CD4-positive, alpha-beta memory T cell (primary cell): ENCODE data around the gene ENHO. TPM values are rescaled to one million over a fixed set of nuclear protein-coding genes. Genes with fewer than 3 reads are reported as not detected.

Experiments used
- CTCF ChIA-PET: fragments of 350-600 bp; sonication (Branson Sonifier 250); formaldehyde crosslinking; loops from one replicate; lab custom pipeline; 2021; ENCODE audit warnings: inconsistent platforms; ENCODE audit not compliant: partially characterized antibody; lab: Charles Lee
- POLR2A ChIA-PET: fragments of 350-600 bp; sonication (Branson Sonifier 250); formaldehyde crosslinking; loops from one replicate; lab custom pipeline; 2021; ENCODE audit not compliant: partially characterized antibody; lab: Charles Lee
- DNase-seq, 5 donors: peaks; one replicate each; pipeline versions ENCODE4 v3.0.0 to v3.0.0-alpha.2; 2020 to 2022; ENCODE audit warnings: mixed read lengths in 1 of 5
- H3K27ac ChIP-seq: one replicate; pipeline ENCODE4 v1.7.0; 2013; ENCODE audit warnings: low read depth, low read length
- H3K27me3 ChIP-seq: 2 replicates; pipeline ENCODE4 v1.7.0; 2013; ENCODE audit warnings: mild to moderate bottlenecking, low read length, moderate library complexity; ENCODE audit not compliant: insufficient read depth
- H3K36me3 ChIP-seq: 2 replicates; pipeline ENCODE4 v1.7.0; 2013; ENCODE audit warnings: mild to moderate bottlenecking, low read length, moderate library complexity; ENCODE audit not compliant: insufficient read depth
- H3K4me1 ChIP-seq: 2 replicates; pipeline ENCODE4 v1.7.0; 2013; ENCODE audit warnings: mild to moderate bottlenecking, low read length, moderate library complexity; ENCODE audit not compliant: insufficient read depth
- H3K4me3 ChIP-seq, 2 donors: one replicate each; pipeline ENCODE4 v1.7.0; 2013; ENCODE audit warnings: low read length in 2 of 2, mild to moderate bottlenecking in 1 of 2
- H3K9me3 ChIP-seq, 2 donors: one replicate each; pipeline ENCODE4 v1.7.0; 2013; ENCODE audit warnings: low read length in 2 of 2, control low read depth in 1 of 2; ENCODE audit not compliant: control insufficient read depth in 1 of 2
- H3K27ac Mint-ChIP-seq, 7 donors: one replicate each; pipeline ENCODE4 v1.8.0; 2020 to 2021; ENCODE audit warnings: mixed read lengths in 7 of 7, mild to moderate bottlenecking in 6 of 7, inconsistent platforms in 3 of 7, moderate library complexity in 3 of 7
- H3K27me3 Mint-ChIP-seq, 2 donors: one replicate each; pipeline ENCODE4 v1.8.0; 2020 to 2021; ENCODE audit warnings: mixed read lengths in 2 of 2
- H3K36me3 Mint-ChIP-seq, 2 donors: one replicate each; pipeline ENCODE4 v1.8.0; 2020 to 2021; ENCODE audit warnings: mixed read lengths in 2 of 2, inconsistent platforms in 1 of 2, mild to moderate bottlenecking in 1 of 2
- H3K4me1 Mint-ChIP-seq, 4 donors: one replicate each; pipeline ENCODE4 v1.8.0; 2020 to 2021; ENCODE audit warnings: mixed read lengths in 4 of 4, mild to moderate bottlenecking in 1 of 4
- H3K4me3 Mint-ChIP-seq, 8 donors: one replicate each; pipeline ENCODE4 v1.8.0; 2020 to 2021; ENCODE audit warnings: mixed read lengths in 8 of 8, mild to moderate bottlenecking in 7 of 8, moderate library complexity in 6 of 8, inconsistent platforms in 3 of 8
- H3K9me3 Mint-ChIP-seq, 8 donors: one replicate each; pipeline ENCODE4 v1.8.0; 2020 to 2021; ENCODE audit warnings: mixed read lengths in 8 of 8, mild to moderate bottlenecking in 5 of 8, inconsistent platforms in 3 of 8, moderate library complexity in 1 of 8
- intact Hi-C: fragments of 100-400 bp; cut with micrococcal nuclease; formaldehyde crosslinking; loops from one replicate; pipeline ENCODE4 v1.15.1; 2023
- polyA plus RNA-seq, 2 donors: library from polyadenylated mRNA; unstranded; fragments of 300-500 nt; fragmentation: Illumina TruSeq; gene quantifications; one replicate each; pipeline ENCODE4 v1.2.3, GENCODE V29; 2021
- total RNA-seq, 2 experiments: library from RNA; stranded (reverse); gene quantifications; one replicate each; pipeline ENCODE4 v1.2.3, GENCODE V29; 2021

Gene ENHO
- total and polyA plus RNA-seq, 4 experiments from 2014 or later, result 0.47 TPM; not detected in 3

GRCh38 chr9:34499076-34499475, 23.7 kb downstream of the ENHO start:
- Mint-ChIP-seq H3K4me3 (no peak overlapping the region), H3K9me3 (no peaks in the 10 kb centered on the region), H3K27ac (no peak overlapping the region), H3K27me3 (peaks cover 3 to 12% of the 10 kb centered on the region in 2 donors), H3K36me3 (no peaks in the 10 kb centered on the region), H3K4me1 (peaks cover 0 to 3% (median 1%) of the 10 kb centered on the region in 4 donors)
- ChIA-PET CTCF (interaction anchor here (4.3 to 6.4 kb wide), 3 partner anchors 59 to 95 kb away, joined by 25 to 105 read pairs (median 65); no protein-coding TSS in a partner anchor), POLR2A (no interaction called here)
- Histone ChIP-seq H3K27ac (no peak overlapping the region), H3K4me3 (no peak overlapping the region), H3K27me3 (no peaks in the 10 kb centered on the region), H3K9me3 (no peaks in the 10 kb centered on the region), H3K4me1 (no peaks in the 10 kb centered on the region), H3K36me3 (no peaks in the 10 kb centered on the region)
- DNase-seq, result no peak
- intact Hi-C loops, result no loop called here

- H3K4me1 ChIP-seq, result no peaks in the 10 kb centered on the region
- no peak overlapping the region for H3K4me3 Mint-ChIP-seq
- CTCF ChIA-PET, result interaction anchor here (4.3 to 6.4 kb wide), 2 partner anchors 59 to 95 kb away, joined by 25 to 65 read pairs; no protein-coding TSS in a partner anchor
- H3K4me3 ChIP-seq, result no peak overlapping the region
- H3K27ac Mint-ChIP-seq, result no peak overlapping the region
- H3K36me3 Mint-ChIP-seq, result no peaks in the 10 kb centered on the region
- H3K4me1 Mint-ChIP-seq, result peaks cover 0 to 3% (median 1%) of the 10 kb centered on the region in 4 donors
- H3K27me3 Mint-ChIP-seq, result peaks cover 3 to 13% of the 10 kb centered on the region in 2 donors
- no peaks in the 10 kb centered on the region for H3K27me3 ChIP-seq
- no peaks in the 10 kb centered on the region for H3K9me3 Mint-ChIP-seq
- H3K27ac ChIP-seq, result no peak overlapping the region
- intact Hi-C loops, result no loop called here
- no peak for DNase-seq
- no peaks in the 10 kb centered on the region for H3K36me3 ChIP-seq
- POLR2A ChIA-PET, result no interaction called here
- no peaks in the 10 kb centered on the region for H3K9me3 ChIP-seq
Measured at GRCh38 chr9:34498553-34498952, 24.2 kb downstream of the ENHO start.

- H3K27ac Mint-ChIP-seq, result no peak overlapping the region
- POLR2A ChIA-PET, result no interaction called here
Measured at GRCh38 chr9:34496149-34496712, 26.6 kb downstream of the ENHO start.

GRCh38 chr9:34493972-34494535, 28.7 kb downstream of the ENHO start:
- DNase-seq, result peak in 3 of 5 donors; percentile 8 to 12 (median 9)
- intact Hi-C loops, result no loop called here
- no peak overlapping the region for H3K27ac ChIP-seq
- Mint-ChIP-seq H3K4me3 (no peak overlapping the region), H3K36me3 (no peaks in the 10 kb centered on the region), H3K9me3 (peaks cover 0 to under 1% (median 0%) of the 10 kb centered on the region in 8 donors), H3K4me1 (no peaks in the 10 kb centered on the region), H3K27me3 (peaks cover 10 to 30% of the 10 kb centered on the region in 2 donors), H3K27ac (no peak overlapping the region)
- H3K4me1 ChIP-seq, result no peaks in the 10 kb centered on the region
- H3K27me3 ChIP-seq, result no peaks in the 10 kb centered on the region
- H3K9me3 ChIP-seq, result no peaks in the 10 kb centered on the region
- CTCF ChIA-PET, result interaction anchor here (0.7 to 1.7 kb wide), 3 partner anchors 19 to 90 kb away, joined by 3 to 9 read pairs (median 3); no protein-coding TSS in a partner anchor
- H3K4me3 ChIP-seq, result no peak overlapping the region
- no peaks in the 10 kb centered on the region for H3K36me3 ChIP-seq
- POLR2A ChIA-PET, result no interaction called here

More at GRCh38 chr9:34496149-34496712, 26.6 kb downstream of the ENHO start:
- no peaks in the 10 kb centered on the region for H3K27me3 ChIP-seq
- peaks cover 0 to 3% (median 1%) of the 10 kb centered on the region in 4 donors for H3K4me1 Mint-ChIP-seq
- CTCF ChIA-PET, result interaction anchor here (0.7 to 6.4 kb wide), 12 partner anchors 10 to 164 kb away, joined by 3 to 65 read pairs (median 3); no protein-coding TSS in a partner anchor
- H3K9me3 Mint-ChIP-seq, result no peaks in the 10 kb centered on the region
- H3K4me3 ChIP-seq, result no peak overlapping the region
- no peaks in the 10 kb centered on the region for H3K36me3 Mint-ChIP-seq
- no peaks in the 10 kb centered on the region for H3K4me1 ChIP-seq
- H3K27me3 Mint-ChIP-seq, result peaks cover 7 to 26% of the 10 kb centered on the region in 2 donors
- intact Hi-C loops, result no loop called here
- H3K27ac ChIP-seq, result no peak overlapping the region
- no peak for DNase-seq
- H3K9me3 ChIP-seq, result no peaks in the 10 kb centered on the region
- H3K36me3 ChIP-seq, result no peaks in the 10 kb centered on the region
- H3K4me3 Mint-ChIP-seq, result no peak overlapping the region

GRCh38 chr9:34492051-34492450, 30.7 kb downstream of the ENHO start:
- no peak overlapping the region for H3K4me3 ChIP-seq
- Mint-ChIP-seq H3K36me3 (no peaks in the 10 kb centered on the region), H3K4me3 (no peak overlapping the region), H3K27ac (no peak overlapping the region), H3K4me1 (no peaks in the 10 kb centered on the region), H3K9me3 (peaks cover 0 to 1% (median 0%) of the 10 kb centered on the region in 8 donors), H3K27me3 (peaks cover 19 to 32% of the 10 kb centered on the region in 2 donors)
- intact Hi-C loops, result no loop called here
- ChIA-PET CTCF (interaction anchor here (1.7 kb wide), 1 partner anchor 88 kb away, joined by 9 read pairs; no protein-coding TSS in a partner anchor), POLR2A (no interaction called here)
- no peak overlapping the region for H3K27ac ChIP-seq
- no peak for DNase-seq
- H3K9me3 ChIP-seq, result no peaks in the 10 kb centered on the region
- no peaks in the 10 kb centered on the region for H3K27me3 ChIP-seq
- no peaks in the 10 kb centered on the region for H3K36me3 ChIP-seq
- H3K4me1 ChIP-seq, result no peaks in the 10 kb centered on the region

- CTCF ChIA-PET, result no interaction called here
- Mint-ChIP-seq H3K27me3 (peaks cover 21 to 32% of the 10 kb centered on the region in 2 donors), H3K9me3 (peaks cover 0 to 1% (median 0%) of the 10 kb centered on the region in 8 donors), H3K36me3 (no peaks in the 10 kb centered on the region), H3K4me3 (no peak overlapping the region), H3K27ac (no peak overlapping the region), H3K4me1 (no peaks in the 10 kb centered on the region)
- H3K9me3 ChIP-seq, result no peaks in the 10 kb centered on the region
- no peak for DNase-seq
- no peak overlapping the region for H3K27ac ChIP-seq
- no peak overlapping the region for H3K4me3 ChIP-seq
- no peaks in the 10 kb centered on the region for H3K36me3 ChIP-seq
- POLR2A ChIA-PET, result no interaction called here
- no peaks in the 10 kb centered on the region for H3K4me1 ChIP-seq
- no peaks in the 10 kb centered on the region for H3K27me3 ChIP-seq
- intact Hi-C loops, result no loop called here
Measured at GRCh38 chr9:34491596-34491995, 31.2 kb downstream of the ENHO start.

GRCh38 chr9:34490760-34491159, 32.0 kb downstream of the ENHO start:
- DNase-seq, result peak in 1 of 5 donors; percentile 39
- no peak overlapping the region for H3K27ac Mint-ChIP-seq
- H3K36me3 Mint-ChIP-seq, result no peaks in the 10 kb centered on the region
- no peaks in the 10 kb centered on the region for H3K4me1 Mint-ChIP-seq
- no peaks in the 10 kb centered on the region for H3K9me3 ChIP-seq
- H3K36me3 ChIP-seq, result no peaks in the 10 kb centered on the region
- H3K27ac ChIP-seq, result no peak overlapping the region
- H3K4me3 Mint-ChIP-seq, result no peak overlapping the region
- H3K4me1 ChIP-seq, result no peaks in the 10 kb centered on the region
- peaks cover 22 to 30% of the 10 kb centered on the region in 2 donors for H3K27me3 Mint-ChIP-seq
- no peaks in the 10 kb centered on the region for H3K27me3 ChIP-seq
- peaks cover 0 to 1% (median 0%) of the 10 kb centered on the region in 8 donors for H3K9me3 Mint-ChIP-seq
- intact Hi-C loops, result no loop called here
- ChIA-PET CTCF (interaction anchor here (1.1 to 1.5 kb wide), 2 partner anchors 11 to 55 kb away, joined by 3 read pairs; no protein-coding TSS in a partner anchor), POLR2A (no interaction called here)
- no peak overlapping the region for H3K4me3 ChIP-seq
